ENCODE measurements around the gene RRAGA.
"Not testable (repeated sequence)": the region's sequence is repeated elsewhere in the genome, so short reads cannot be mapped to it uniquely, and the experiment has no call there.

The RRAGA gene

GRCh38 chr9:19048966-19049916 is at the start of gene RRAGA:
Gene RRAGA (plus strand): TSS chr9:19049427. CDS start chr9:19049660, 233 bp downstream.
- peak; percentile 93 to 94 for DNase-seq

GRCh38 chr9:19000133-19000532 is 49.1 kb upstream of the RRAGA start:
- no peak for DNase-seq

- no peak for DNase-seq
Measured at GRCh38 chr9:19009391-19009965, 39.7 kb upstream of the RRAGA start.

- no peak for DNase-seq
Measured at GRCh38 chr9:19018201-19018600, 31.0 kb upstream of the RRAGA start.

- DNase-seq = no peak
Measured at GRCh38 chr9:19020886-19021455, 28.3 kb upstream of the RRAGA start.

- DNase-seq = not testable (repeated sequence)
Measured at GRCh38 chr9:19021649-19022048, 27.6 kb upstream of the RRAGA start.

GRCh38 chr9:19022206-19022605 is 27.0 kb upstream of the RRAGA start:
- DNase-seq = no peak

GRCh38 chr9:19023078-19023477 is 26.1 kb upstream of the RRAGA start:
- DNase-seq = no peak

- no peak for DNase-seq
Measured at GRCh38 chr9:19026375-19026774, 22.9 kb upstream of the RRAGA start.

GRCh38 chr9:19027825-19028224 is 21.4 kb upstream of the RRAGA start:
- no peak for DNase-seq

GRCh38 chr9:19028835-19029451 is 20.3 kb upstream of the RRAGA start:
- peak in 1 of 2 donors; percentile 16 for DNase-seq

- no peak for DNase-seq
Measured at GRCh38 chr9:19030899-19031298, 18.3 kb upstream of the RRAGA start.

- no peak for DNase-seq
Measured at GRCh38 chr9:19032406-19032805, 16.8 kb upstream of the RRAGA start.

- DNase-seq = no peak
Measured at GRCh38 chr9:19033015-19033414, 16.2 kb upstream of the RRAGA start, which contains the start of gene SAXO1. Gene SAXO1 (minus strand): TSS chr9:19033209. CDS start chr9:19032908, 301 bp downstream.

GRCh38 chr9:19036611-19037010 is 12.6 kb upstream of the RRAGA start:
- no peak for DNase-seq

GRCh38 chr9:19049917-19050636 is 850 bp downstream of the RRAGA start:
- DNase-seq = no peak

GRCh38 chr9:19050637-19051591 is 1.7 kb downstream of the RRAGA start:
- DNase-seq = no peak

- no peak for DNase-seq
Measured at GRCh38 chr9:19057033-19057432, 7.8 kb downstream of the RRAGA start.

GRCh38 chr9:19074229-19074628 is 25.0 kb downstream of the RRAGA start:
- no peak for DNase-seq

GRCh38 chr9:19074836-19075235 is 25.6 kb downstream of the RRAGA start:
- no peak for DNase-seq

- DNase-seq = no peak
Measured at GRCh38 chr9:19085295-19085694, 36.1 kb downstream of the RRAGA start.

Data from stimulated activated CD4-positive, alpha-beta T cell treated with anti-CD3 and anti-CD28 coated beads, Interleukin-2, amount 100 ng/mL, for 24 hours (primary cell).